H9 (cell line): ENCODE data around the gene SPEN. TPM values are rescaled to one million over a fixed set of nuclear protein-coding genes. Genes with fewer than 3 reads are reported as not detected.
A peak's percentile ranks its signal among the peaks of the same experiment; 100 is the strongest.

Experiments used
- DNase-seq: peaks from one replicate; pipeline ENCODE4 v3.0.0-alpha.2; 2017
- H2AFZ ChIP-seq: one replicate; pipeline ENCODE4 v1.6.1; 2013; ENCODE audit warnings: mild to moderate bottlenecking, low read length, control low read depth, moderate library complexity
- H2AK5ac ChIP-seq: 2 replicates; pipeline ENCODE4 v1.6.1; 2013; ENCODE audit warnings: low read length, control low read depth, mixed read lengths; ENCODE audit not compliant: insufficient read length
- H2BK120ac ChIP-seq: one replicate; pipeline ENCODE4 v1.6.1; 2013; ENCODE audit warnings: low read depth, mild to moderate bottlenecking, low read length, control low read depth, inconsistent platforms; ENCODE audit not compliant: poor library complexity, severe bottlenecking
- H2BK12ac ChIP-seq: 2 replicates; pipeline ENCODE4 v1.6.1; 2013; ENCODE audit warnings: low read length, control low read depth, mixed read lengths, low read depth; ENCODE audit not compliant: insufficient read length
- H2BK15ac ChIP-seq: 2 replicates; pipeline ENCODE4 v1.6.1; 2013; ENCODE audit warnings: low read depth, low read length, control low read depth
- H2BK20ac ChIP-seq: one replicate; pipeline ENCODE4 v1.6.1; 2013; ENCODE audit warnings: low read depth, mild to moderate bottlenecking, low read length, control low read depth, inconsistent platforms; ENCODE audit not compliant: poor library complexity, severe bottlenecking
- H2BK5ac ChIP-seq: 2 replicates; pipeline ENCODE4 v1.6.1; 2013; ENCODE audit warnings: low read length, control low read depth, mixed read lengths; ENCODE audit not compliant: insufficient read length
- H3K14ac ChIP-seq: 2 replicates; pipeline ENCODE4 v1.6.1; 2013; ENCODE audit warnings: low read length, control low read depth; ENCODE audit not compliant: insufficient read depth
- H3K18ac ChIP-seq: 2 replicates; pipeline ENCODE4 v1.6.1; 2013; ENCODE audit warnings: low read depth, mild to moderate bottlenecking, mixed read lengths, low read length, control low read depth; ENCODE audit not compliant: insufficient read length
- H3K23ac ChIP-seq: 2 replicates; pipeline ENCODE4 v1.6.1; 2013; ENCODE audit warnings: low read length, control low read depth, mixed read lengths, low read depth; ENCODE audit not compliant: insufficient read length
- H3K23me2 ChIP-seq: 2 replicates; pipeline ENCODE4 v1.6.1; 2013; ENCODE audit warnings: low read depth, mild to moderate bottlenecking, mixed read lengths, low read length, control low read depth; ENCODE audit not compliant: insufficient read length, poor library complexity, severe bottlenecking
- H3K27ac ChIP-seq: 2 replicates; pipeline ENCODE4 v1.5.1; 2013; ENCODE audit warnings: low read length, control low read depth, mixed read lengths, low read depth; ENCODE audit not compliant: insufficient read length
- H3K27me3 ChIP-seq: 2 replicates; pipeline ENCODE4 v1.6.1; 2013; ENCODE audit warnings: low read length, control low read depth, inconsistent platforms; ENCODE audit not compliant: insufficient read depth
- H3K4ac ChIP-seq: 2 replicates; pipeline ENCODE4 v1.6.1; 2013; ENCODE audit warnings: low read depth, mild to moderate bottlenecking, control low read depth, inconsistent platforms, low read length, moderate library complexity
- H3K4me1 ChIP-seq: 2 replicates; pipeline ENCODE4 v1.6.1; 2013; ENCODE audit warnings: low read length, control low read depth, inconsistent platforms; ENCODE audit not compliant: insufficient read depth
- H3K4me2 ChIP-seq: 2 replicates; pipeline ENCODE4 v1.6.1; 2013; ENCODE audit warnings: low read length, control low read depth, mixed read lengths; ENCODE audit not compliant: insufficient read length, insufficient read depth
- H3K56ac ChIP-seq: 2 replicates; pipeline ENCODE4 v1.6.1; 2013; ENCODE audit warnings: low read depth, mild to moderate bottlenecking, mixed read lengths, low read length, control low read depth; ENCODE audit not compliant: insufficient read length
- H3K79me1 ChIP-seq: 2 replicates; pipeline ENCODE4 v1.6.1; 2013; ENCODE audit warnings: low read depth, mild to moderate bottlenecking, moderate library complexity, low read length, control low read depth, inconsistent platforms; ENCODE audit not compliant: insufficient read depth, poor library complexity, severe bottlenecking
- H3K79me2 ChIP-seq: 2 replicates; pipeline ENCODE4 v1.6.1; 2013; ENCODE audit warnings: low read length, control low read depth, inconsistent platforms; ENCODE audit not compliant: insufficient read depth
- H3K9ac ChIP-seq: 2 replicates; pipeline ENCODE4 v1.6.1; 2013; ENCODE audit warnings: low read length, control low read depth, mixed read lengths; ENCODE audit not compliant: insufficient read length; ENCODE audit errors: extremely low read depth
- H3K9me3 ChIP-seq: one replicate; pipeline ENCODE4 v1.6.1; 2013; ENCODE audit warnings: low read depth, low read length, inconsistent platforms; ENCODE audit not compliant: control insufficient read depth
- H3T11ph ChIP-seq: one replicate; pipeline ENCODE4 v1.6.1; 2013; ENCODE audit warnings: mild to moderate bottlenecking, low read length, control low read depth, inconsistent platforms
- H4K20me1 ChIP-seq: one replicate; pipeline ENCODE4 v1.6.1; 2013; ENCODE audit not compliant: control insufficient read depth, insufficient read length, insufficient read depth
- H4K5ac ChIP-seq: 2 replicates; pipeline ENCODE4 v1.6.1; 2013; ENCODE audit warnings: low read depth, mild to moderate bottlenecking, mixed read lengths, low read length, control low read depth; ENCODE audit not compliant: insufficient read length
- H4K8ac ChIP-seq: replicated peaks from 2 replicates; pipeline ENCODE4 v1.6.1; 2013; ENCODE audit warnings: low read length, control low read depth, mixed read lengths, low read depth; ENCODE audit not compliant: insufficient read length
- H4K91ac ChIP-seq: 2 replicates; pipeline ENCODE4 v1.6.1; 2013; ENCODE audit warnings: low read depth, mild to moderate bottlenecking, moderate library complexity, mixed read lengths, low read length, control low read depth; ENCODE audit not compliant: insufficient read length
- H3K27ac Mint-ChIP-seq, 3 experiments: 2 replicates in 2 of 3; 3 replicates in 1 of 3; pipeline ENCODE4 v1.8.0; 2020 to 2021; ENCODE audit warnings: mixed read lengths in 3 of 3, mild to moderate bottlenecking in 1 of 3, moderate library complexity in 1 of 3
- H3K27me3 Mint-ChIP-seq: 2 replicates; pipeline ENCODE4 v1.8.0; 2021; ENCODE audit warnings: low read depth, mild to moderate bottlenecking, moderate library complexity, mixed read lengths
- H3K36me3 Mint-ChIP-seq, 3 experiments: 2 replicates in 2 of 3; 3 replicates in 1 of 3; pipeline ENCODE4 v1.8.0; 2020 to 2021; ENCODE audit warnings: low read depth in 3 of 3, mixed read lengths in 3 of 3; ENCODE audit not compliant: insufficient read depth in 1 of 3
- H3K4me1 Mint-ChIP-seq, 2 experiments: 2 replicates each; pipeline ENCODE4 v1.8.0; 2020; ENCODE audit warnings: mixed read lengths in 2 of 2
- H3K4me3 Mint-ChIP-seq, 2 experiments: 2 replicates in 1 of 2; 3 replicates in 1 of 2; pipeline ENCODE4 v1.8.0; 2020 to 2021; ENCODE audit warnings: mild to moderate bottlenecking in 2 of 2, mixed read lengths in 2 of 2, moderate library complexity in 1 of 2
- H3K9me3 Mint-ChIP-seq, 2 experiments: 2 replicates in 1 of 2; 3 replicates in 1 of 2; pipeline ENCODE4 v1.8.0; 2020; ENCODE audit warnings: mild to moderate bottlenecking in 2 of 2, mixed read lengths in 2 of 2, moderate library complexity in 1 of 2
- WGBS: extraction: QIAGEN DNeasy Blood & Tissue Kit; methylation state at CpG from one replicate; pipeline ENCODE4 v1.1.7; 2013; ENCODE audit warnings: missing lambda C conversion rate, low lambda C conversion rate, mixed read lengths; ENCODE audit not compliant: insufficient read length; ENCODE audit errors: extremely low coverage; 5-methylcytosine and 5-hydroxymethylcytosine counted together
- total RNA-seq: library from RNA; stranded (reverse); gene quantifications from 2 replicates; pipeline ENCODE4 v1.2.1, GENCODE V29; 2021
- TF ChIP-seq, protein P1 (sequence below): fragments of 200-600 bp; sonication (generic); conservative IDR thresholded peaks from 3 replicates; pipeline ENCODE4 v1.8.0; 2021; ENCODE audit warnings: antibody characterized with exemption, mild to moderate bottlenecking

The SPEN gene
- total RNA-seq, 1 experiment from 2014 or later, result 59.6 TPM

DNA sequence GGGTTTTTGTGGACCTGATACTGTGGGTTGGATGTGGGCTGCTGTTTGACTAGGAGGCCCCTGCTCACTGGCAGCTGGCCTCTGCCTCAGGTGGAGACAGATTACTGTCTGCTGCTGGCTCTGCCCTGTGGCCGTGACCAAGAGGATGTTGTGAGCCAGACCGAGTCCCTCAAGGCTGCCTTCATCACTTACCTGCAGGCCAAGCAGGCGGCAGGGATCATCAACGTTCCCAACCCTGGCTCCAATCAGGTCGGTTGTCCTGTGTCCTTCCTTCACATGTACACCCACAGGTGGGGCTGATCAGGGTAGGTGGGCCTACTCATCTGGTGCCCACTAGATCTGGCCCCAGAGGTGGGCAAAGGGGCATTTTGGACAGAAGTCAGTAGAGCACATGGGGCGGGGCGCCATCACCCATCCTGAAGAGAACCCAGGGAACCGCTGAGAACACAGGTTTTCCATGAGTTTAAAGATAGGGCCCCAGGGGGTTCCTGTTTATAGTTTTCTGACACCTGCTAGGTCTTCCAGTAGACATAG, 91.2 kb downstream of the SPEN start:
- Mint-ChIP-seq H3K27me3 (no peaks in the 10 kb centered on the region), H3K4me3 (no peak overlapping the region), H3K27ac (peak overlapping the region in 1 of 3 experiments; percentile 27; a peak in 1 of 7 replicates), H3K9me3 (no peaks in the 10 kb centered on the region), H3K36me3 (peaks cover 40 to 79% (median 65%) of the 10 kb centered on the region in 3 experiments), H3K4me1 (peaks cover 5 to 6% of the 10 kb centered on the region in 2 experiments)
- H3K4me1 ChIP-seq, result no peaks in the 10 kb centered on the region
- H2BK20ac ChIP-seq, result no peak overlapping the region
- DNase-seq, result no peak
- no peak overlapping the region for H3K4ac ChIP-seq
- no peak overlapping the region for H4K5ac ChIP-seq
- H3K27me3 ChIP-seq, result no peaks in the 10 kb centered on the region
- H3K79me2 ChIP-seq, result no peaks in the 10 kb centered on the region
- H2BK15ac ChIP-seq, result no peak overlapping the region
- TF ChIP-seq, protein P1, sequence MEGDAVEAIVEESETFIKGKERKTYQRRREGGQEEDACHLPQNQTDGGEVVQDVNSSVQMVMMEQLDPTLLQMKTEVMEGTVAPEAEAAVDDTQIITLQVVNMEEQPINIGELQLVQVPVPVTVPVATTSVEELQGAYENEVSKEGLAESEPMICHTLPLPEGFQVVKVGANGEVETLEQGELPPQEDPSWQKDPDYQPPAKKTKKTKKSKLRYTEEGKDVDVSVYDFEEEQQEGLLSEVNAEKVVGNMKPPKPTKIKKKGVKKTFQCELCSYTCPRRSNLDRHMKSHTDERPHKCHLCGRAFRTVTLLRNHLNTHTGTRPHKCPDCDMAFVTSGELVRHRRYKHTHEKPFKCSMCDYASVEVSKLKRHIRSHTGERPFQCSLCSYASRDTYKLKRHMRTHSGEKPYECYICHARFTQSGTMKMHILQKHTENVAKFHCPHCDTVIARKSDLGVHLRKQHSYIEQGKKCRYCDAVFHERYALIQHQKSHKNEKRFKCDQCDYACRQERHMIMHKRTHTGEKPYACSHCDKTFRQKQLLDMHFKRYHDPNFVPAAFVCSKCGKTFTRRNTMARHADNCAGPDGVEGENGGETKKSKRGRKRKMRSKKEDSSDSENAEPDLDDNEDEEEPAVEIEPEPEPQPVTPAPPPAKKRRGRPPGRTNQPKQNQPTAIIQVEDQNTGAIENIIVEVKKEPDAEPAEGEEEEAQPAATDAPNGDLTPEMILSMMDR, result no peak
- H2AK5ac ChIP-seq, result no peak overlapping the region
- no CpG with 5 or more reads among the region's 8 CpGs for WGBS
- no peaks in the 10 kb centered on the region for H3K23me2 ChIP-seq
- no peak overlapping the region for H4K91ac ChIP-seq
- no peak overlapping the region for H3T11ph ChIP-seq
- H3K14ac ChIP-seq, result no peak overlapping the region
- no peak overlapping the region for H2BK120ac ChIP-seq
- no peak overlapping the region for H3K23ac ChIP-seq
- H3K56ac ChIP-seq, result no peak overlapping the region
- no peaks in the 10 kb centered on the region for H4K20me1 ChIP-seq
- no peak overlapping the region for H3K27ac ChIP-seq
- no peak overlapping the region for H3K4me2 ChIP-seq
- H2AFZ ChIP-seq, result no peak overlapping the region
- no peak overlapping the region for H4K8ac ChIP-seq
- no peak overlapping the region for H2BK12ac ChIP-seq
- no peaks in the 10 kb centered on the region for H3K79me1 ChIP-seq
- H3K9ac ChIP-seq, result no peak overlapping the region
- H3K18ac ChIP-seq, result no peak overlapping the region
- no peak overlapping the region for H2BK5ac ChIP-seq
- H3K9me3 ChIP-seq, result no peaks in the 10 kb centered on the region
